AG04450 (cell line): ENCODE data around the gene GATB. TPM values are rescaled to one million over a fixed set of nuclear protein-coding genes. Genes with fewer than 3 reads are reported as not detected.

Source experiments
- CTCF ChIA-PET: fragments of 300-600, 350-600 bp; formaldehyde crosslinking; extraction: SDS; loops from one replicate; lab custom pipeline; 2022; ENCODE audit warnings: antibody characterized with exemption, inconsistent platforms; lab: Charles Lee
- POLR2A ChIA-PET: fragments of 350-600 bp; formaldehyde crosslinking; extraction: SDS; loops from one replicate; lab custom pipeline; 2021; ENCODE audit warnings: antibody characterized with exemption, inconsistent platforms; lab: Yijun Ruan, JAX
- DNase-seq: peaks from one replicate; pipeline ENCODE4 v3.0.0-alpha.2; 2011; ENCODE audit warnings: low read depth, low spot score
- H3K27ac ChIP-seq: one replicate; pipeline ENCODE4 v1.5.1; 2012; ENCODE audit warnings: low read depth, low read length, control low read depth
- H3K27me3 ChIP-seq: one replicate; pipeline ENCODE4 v1.6.0; 2012; ENCODE audit warnings: low read length; ENCODE audit not compliant: control insufficient read depth, insufficient read depth
- H3K4me3 ChIP-seq: 2 replicates; pipeline ENCODE4 v1.5.1; 2011; ENCODE audit warnings: mild to moderate bottlenecking, low read depth, low read length, control low read depth
- H3K9me3 ChIP-seq: 2 replicates; pipeline ENCODE4 v1.5.1; 2012; ENCODE audit warnings: low read length; ENCODE audit not compliant: control insufficient read depth, insufficient read depth
- polyA plus RNA-seq: library from polyadenylated mRNA; depleted of rRNA; stranded (reverse); fragments of >200 nt; gene quantifications from 2 replicates; pipeline ENCODE4 v1.2.3, GENCODE V29; 2011
- TF ChIP-seq, protein P1 (sequence below): IDR thresholded peaks from 2 replicates; pipeline ENCODE4 v1.5.1; 2011; ENCODE audit warnings: low read depth, low read length, control low read depth, inconsistent platforms

GATB gene
- polyA plus RNA-seq, 1 experiment = 28.0 TPM

GRCh38 chr4:151782296-151782695, 21.5 kb upstream of the GATB start:
- Histone ChIP-seq H3K27ac (no peak overlapping the region), H3K9me3 (no peaks in the 10 kb centered on the region), H3K27me3 (peaks cover 6% of the 10 kb centered on the region), H3K4me3 (no peak overlapping the region)
- ChIA-PET POLR2A (no interaction called here), CTCF (no interaction called here)
- DNase-seq = no peak
- TF ChIP-seq, protein P1, sequence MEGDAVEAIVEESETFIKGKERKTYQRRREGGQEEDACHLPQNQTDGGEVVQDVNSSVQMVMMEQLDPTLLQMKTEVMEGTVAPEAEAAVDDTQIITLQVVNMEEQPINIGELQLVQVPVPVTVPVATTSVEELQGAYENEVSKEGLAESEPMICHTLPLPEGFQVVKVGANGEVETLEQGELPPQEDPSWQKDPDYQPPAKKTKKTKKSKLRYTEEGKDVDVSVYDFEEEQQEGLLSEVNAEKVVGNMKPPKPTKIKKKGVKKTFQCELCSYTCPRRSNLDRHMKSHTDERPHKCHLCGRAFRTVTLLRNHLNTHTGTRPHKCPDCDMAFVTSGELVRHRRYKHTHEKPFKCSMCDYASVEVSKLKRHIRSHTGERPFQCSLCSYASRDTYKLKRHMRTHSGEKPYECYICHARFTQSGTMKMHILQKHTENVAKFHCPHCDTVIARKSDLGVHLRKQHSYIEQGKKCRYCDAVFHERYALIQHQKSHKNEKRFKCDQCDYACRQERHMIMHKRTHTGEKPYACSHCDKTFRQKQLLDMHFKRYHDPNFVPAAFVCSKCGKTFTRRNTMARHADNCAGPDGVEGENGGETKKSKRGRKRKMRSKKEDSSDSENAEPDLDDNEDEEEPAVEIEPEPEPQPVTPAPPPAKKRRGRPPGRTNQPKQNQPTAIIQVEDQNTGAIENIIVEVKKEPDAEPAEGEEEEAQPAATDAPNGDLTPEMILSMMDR = no peak

DNA sequence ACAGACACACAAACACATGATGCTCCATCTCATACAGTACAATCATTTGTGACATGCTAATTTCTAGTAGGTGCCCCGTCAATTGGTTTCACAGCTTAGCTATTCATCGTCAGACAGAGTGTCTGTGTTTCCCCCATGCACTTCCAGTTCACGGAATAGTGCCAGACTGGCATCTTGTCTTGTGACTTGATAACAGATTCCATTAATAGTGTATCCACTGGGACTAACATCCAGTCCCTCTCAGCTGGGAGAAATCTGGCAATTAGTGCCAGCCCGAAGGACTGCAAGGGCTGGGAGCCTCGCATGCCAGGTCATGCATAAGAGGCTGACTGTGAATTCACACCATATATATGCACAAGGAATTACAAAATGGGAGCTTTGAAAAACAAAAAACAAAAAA, 20.2 kb upstream of the GATB start:
- TF ChIP-seq, protein P1 = no peak
- Histone ChIP-seq H3K27ac (no peak overlapping the region), H3K4me3 (no peak overlapping the region), H3K27me3 (peaks cover 6% of the 10 kb centered on the region), H3K9me3 (no peaks in the 10 kb centered on the region)
- POLR2A ChIA-PET = no interaction called here
- no peak for DNase-seq
- CTCF ChIA-PET = interaction anchor here (2.0 kb wide), 1 partner anchor 21 kb away, joined by 7 read pairs; no protein-coding TSS in a partner anchor

DNA sequence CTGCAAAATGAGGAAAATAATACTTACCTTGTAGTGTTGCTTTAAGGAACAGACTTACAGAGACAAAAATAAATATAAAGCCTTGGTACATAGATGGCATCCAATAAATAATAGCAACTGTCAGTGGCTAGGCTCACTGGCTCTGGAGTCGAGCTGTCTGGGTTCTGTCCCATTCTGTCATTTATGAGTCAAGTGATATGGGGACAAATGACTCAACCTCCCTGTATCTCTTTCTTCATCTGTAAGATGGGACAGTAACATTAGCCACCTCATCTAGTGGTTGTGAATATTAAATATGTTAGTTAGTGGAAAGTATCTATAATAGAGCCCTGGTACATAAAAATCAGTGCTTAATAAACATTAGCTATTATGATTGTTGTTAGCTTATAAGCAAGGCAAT, 16.7 kb upstream of the GATB start:
- H3K4me3 ChIP-seq = no peak overlapping the region
- TF ChIP-seq, protein P1 = no peak
- ChIA-PET CTCF (interaction anchor here (0.7 kb wide), 1 partner anchor 13 kb away, joined by 3 read pairs; no protein-coding TSS in a partner anchor), POLR2A (no interaction called here)
- no peak for DNase-seq
- H3K27ac ChIP-seq = no peak overlapping the region
- no peaks in the 10 kb centered on the region for H3K9me3 ChIP-seq
- peaks cover 3% of the 10 kb centered on the region for H3K27me3 ChIP-seq

- TF ChIP-seq, protein P1 = no peak
- CTCF ChIA-PET = no interaction called here
These were observed 13.5 kb upstream of the GATB start for GRCh38 chr4:151774324-151774723.

DNA sequence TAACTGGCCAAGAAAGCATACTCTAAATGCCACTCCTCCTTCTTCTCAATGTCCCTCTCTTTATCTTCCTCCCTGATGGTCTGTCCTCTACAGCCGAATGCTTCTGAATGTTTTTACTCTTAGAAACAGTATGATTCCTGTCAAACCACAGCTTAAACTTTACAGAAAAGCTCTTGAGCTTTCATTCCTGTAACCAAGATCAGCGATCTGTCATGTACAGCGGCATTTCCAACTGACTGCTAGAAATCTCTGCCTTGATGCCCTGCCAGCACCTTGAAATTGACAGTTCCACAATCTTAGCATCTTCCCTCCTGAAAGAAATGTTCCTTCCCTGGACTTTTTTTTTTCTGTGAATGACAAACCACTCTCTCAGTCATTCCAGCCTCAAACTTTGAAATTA, 11.5 kb upstream of the GATB start:
- H3K27ac ChIP-seq = no peak overlapping the region
- H3K27me3 ChIP-seq = peaks cover 4% of the 10 kb centered on the region
- no peak for DNase-seq
- CTCF ChIA-PET = no interaction called here
- POLR2A ChIA-PET = interaction anchor here (0.7 kb wide), 1 partner anchor 568 kb away, joined by 3 read pairs; no protein-coding TSS in a partner anchor
- H3K9me3 ChIP-seq = no peaks in the 10 kb centered on the region
- no peak overlapping the region for H3K4me3 ChIP-seq
- TF ChIP-seq, protein P1 = no peak

More at GRCh38 chr4:151774324-151774723, 13.5 kb upstream of the GATB start:
- H3K27me3 ChIP-seq = peaks cover 7% of the 10 kb centered on the region
- H3K27ac ChIP-seq = no peak overlapping the region
- H3K4me3 ChIP-seq = no peak overlapping the region
- H3K9me3 ChIP-seq = no peaks in the 10 kb centered on the region
- no peak for DNase-seq
- POLR2A ChIA-PET = no interaction called here
